Stimulated activated CD4-positive, alpha-beta T cell treated with anti-CD3 and anti-CD28 coated beads, Interleukin-12 subunit alpha, Interleukin-12 subunit beta, amount 100 ng/mL, for 24 hours (primary cell): ENCODE data around the gene ADM.
"Not testable (repeated sequence)": the region's sequence is repeated elsewhere in the genome, so short reads cannot be mapped to it uniquely, and the experiment has no call there.

Experiments
- DNase-seq, 2 experiments: peaks; one replicate each; pipeline ENCODE4 v3.0.0-alpha.2; 2020; ENCODE audit warnings: low read depth in 2 of 2

ADM gene

GRCh38 chr11:10304495-10305261 is at the start of gene ADM:
Gene ADM, plus strand, starts transcription at chr11:10305073. Its CDS starts 628 bp downstream, at chr11:10305701.
- no peak for DNase-seq

- DNase-seq = no peak
Measured at GRCh38 chr11:10255388-10256125, 49.3 kb upstream of the ADM start.

GRCh38 chr11:10257478-10257877 is 47.4 kb upstream of the ADM start:
- no peak for DNase-seq

GRCh38 chr11:10261821-10262220 is 43.1 kb upstream of the ADM start:
- DNase-seq = no peak

GRCh38 chr11:10263929-10264328 is 40.9 kb upstream of the ADM start:
- DNase-seq = no peak

- DNase-seq = not testable (repeated sequence)
Measured at GRCh38 chr11:10264716-10265115, 40.2 kb upstream of the ADM start.

GRCh38 chr11:10265936-10266335 is 38.9 kb upstream of the ADM start:
- DNase-seq = no peak

GRCh38 chr11:10267821-10268220 is 37.1 kb upstream of the ADM start:
- no peak for DNase-seq

GRCh38 chr11:10268746-10269488 is 36.0 kb upstream of the ADM start:
- DNase-seq = no peak

- DNase-seq = no peak
Measured at GRCh38 chr11:10272132-10272531, 32.7 kb upstream of the ADM start.

- no peak for DNase-seq
Measured at GRCh38 chr11:10273738-10274137, 31.1 kb upstream of the ADM start.

GRCh38 chr11:10274726-10275125 is 30.1 kb upstream of the ADM start:
- DNase-seq = no peak

GRCh38 chr11:10275714-10276113 is 29.2 kb upstream of the ADM start:
- DNase-seq = no peak

- no peak for DNase-seq
Measured at GRCh38 chr11:10282117-10282516, 22.8 kb upstream of the ADM start.

GRCh38 chr11:10283991-10284390 is 20.9 kb upstream of the ADM start:
- no peak for DNase-seq

- DNase-seq = no peak
Measured at GRCh38 chr11:10285148-10285802, 19.6 kb upstream of the ADM start.

- DNase-seq = no peak
Measured at GRCh38 chr11:10287140-10287539, 17.7 kb upstream of the ADM start.

- no peak for DNase-seq
Measured at GRCh38 chr11:10287766-10288715, 16.8 kb upstream of the ADM start.

GRCh38 chr11:10288881-10289764 is 15.8 kb upstream of the ADM start:
- no peak for DNase-seq
